Rectal smooth muscle tissue (tissue), 1 donor: ENCODE data around the gene CFAP43.

Source experiments
- H3K27ac ChIP-seq: one replicate; pipeline ENCODE4 v1.7.0; 2013; ENCODE audit warnings: low read depth, low read length, inconsistent platforms
- H3K27me3 ChIP-seq: one replicate; pipeline ENCODE4 v1.7.0; 2013; ENCODE audit warnings: low read length; ENCODE audit not compliant: control insufficient read depth, insufficient read depth
- H3K36me3 ChIP-seq: one replicate; pipeline ENCODE4 v1.7.0; 2013; ENCODE audit warnings: low read length; ENCODE audit not compliant: control insufficient read depth, insufficient read depth
- H3K4me1 ChIP-seq: one replicate; pipeline ENCODE4 v1.7.0; 2013; ENCODE audit warnings: low read length; ENCODE audit not compliant: control insufficient read depth, insufficient read depth
- H3K4me3 ChIP-seq: one replicate; pipeline ENCODE4 v1.7.0; 2013; ENCODE audit warnings: low read length
- H3K9ac ChIP-seq: one replicate; pipeline ENCODE4 v1.7.0; 2013; ENCODE audit warnings: low read length

Gene CFAP43

GRCh38 chr10:104099269-104099668 lies 132.9 kb downstream of the CFAP43 start:
- H3K27me3 ChIP-seq, result no peaks in the 10 kb centered on the region
- no peak overlapping the region for H3K27ac ChIP-seq
- H3K36me3 ChIP-seq, result no peaks in the 10 kb centered on the region
- H3K4me1 ChIP-seq, result no peaks in the 10 kb centered on the region
- H3K9ac ChIP-seq, result no peak overlapping the region
- no peak overlapping the region for H3K4me3 ChIP-seq

DNA sequence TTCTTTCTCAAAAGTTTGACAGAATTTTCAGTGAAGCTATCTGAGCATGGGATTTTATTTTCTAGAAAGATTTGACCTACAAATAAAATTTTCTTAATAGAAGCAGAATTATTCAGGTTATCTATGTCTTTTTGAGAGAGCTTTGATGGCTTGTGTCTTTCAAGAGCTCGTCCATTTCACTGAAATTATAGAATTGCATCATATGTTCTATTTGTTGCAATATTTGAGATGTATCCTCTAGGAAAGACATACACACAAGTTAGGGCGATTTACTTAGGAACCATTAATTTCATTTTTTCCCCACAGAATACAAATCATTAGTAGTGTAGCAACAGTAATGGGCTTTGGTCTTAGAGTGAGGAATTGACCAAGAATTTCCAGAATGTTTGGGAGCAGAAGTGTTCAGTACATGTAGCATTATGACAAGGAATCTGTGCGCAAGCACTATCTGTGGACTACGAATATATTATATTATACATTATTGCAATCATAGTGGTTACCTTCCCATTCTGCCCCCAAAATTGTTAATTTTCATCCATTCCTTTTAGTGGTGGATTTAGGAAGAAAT lies 133.7 kb downstream of the CFAP43 start:
- no peak overlapping the region for H3K9ac ChIP-seq
- no peaks in the 10 kb centered on the region for H3K36me3 ChIP-seq

GRCh38 chr10:104096692-104097091 lies 135.5 kb downstream of the CFAP43 start:
- no peaks in the 10 kb centered on the region for H3K27me3 ChIP-seq
- H3K4me3 ChIP-seq, result no peak overlapping the region
- H3K36me3 ChIP-seq, result no peaks in the 10 kb centered on the region
- no peak overlapping the region for H3K27ac ChIP-seq
- no peak overlapping the region for H3K9ac ChIP-seq
- no peaks in the 10 kb centered on the region for H3K4me1 ChIP-seq

More for the DNA sequence above, 133.7 kb downstream of the CFAP43 start:
- H3K27ac ChIP-seq, result no peak overlapping the region
- no peaks in the 10 kb centered on the region for H3K27me3 ChIP-seq
- no peaks in the 10 kb centered on the region for H3K4me1 ChIP-seq
- H3K4me3 ChIP-seq, result no peak overlapping the region

DNA sequence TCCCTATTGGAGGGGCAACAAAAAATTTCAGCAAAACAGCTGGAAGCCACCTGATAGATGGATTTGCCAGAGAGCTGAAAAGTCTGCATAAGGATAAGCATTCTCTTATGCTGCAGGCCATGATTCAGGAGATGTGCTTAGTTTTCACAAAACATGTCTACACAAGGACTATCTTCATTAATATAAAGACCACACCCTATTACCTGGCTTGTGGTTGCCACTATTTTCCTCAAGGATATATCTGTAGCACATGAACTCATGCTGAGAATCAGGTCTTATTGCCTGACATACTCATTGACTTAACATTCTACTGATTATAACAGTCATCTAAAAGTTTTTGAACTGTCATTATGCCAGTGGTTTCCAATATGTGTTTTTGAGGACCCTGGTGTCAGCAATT lies 139.4 kb downstream of the CFAP43 start:
- no peaks in the 10 kb centered on the region for H3K27me3 ChIP-seq
- no peaks in the 10 kb centered on the region for H3K4me1 ChIP-seq
- H3K4me3 ChIP-seq, result no peak overlapping the region
- H3K9ac ChIP-seq, result no peak overlapping the region
- no peaks in the 10 kb centered on the region for H3K36me3 ChIP-seq
- H3K27ac ChIP-seq, result no peak overlapping the region

DNA sequence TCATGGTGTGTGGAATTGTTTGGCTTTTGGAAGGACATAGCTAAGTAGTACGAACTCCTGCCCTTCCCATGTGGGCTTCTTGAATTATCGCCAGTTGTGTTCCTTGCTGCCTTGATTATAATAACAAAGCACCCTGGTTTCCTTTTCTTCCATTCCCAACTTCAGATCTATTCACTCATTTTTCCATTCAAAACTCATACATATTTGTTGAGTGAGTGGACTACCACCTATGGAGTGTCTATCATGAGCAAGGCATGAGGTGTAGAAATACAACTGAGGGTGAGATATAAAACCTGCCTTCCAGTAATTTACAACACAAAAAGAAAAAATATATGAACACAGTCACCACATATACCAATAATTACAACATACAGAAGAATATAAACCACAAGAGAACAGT lies 141.6 kb downstream of the CFAP43 start:
- H3K27me3 ChIP-seq, result no peaks in the 10 kb centered on the region
- no peaks in the 10 kb centered on the region for H3K36me3 ChIP-seq
- no peak overlapping the region for H3K4me3 ChIP-seq
- H3K27ac ChIP-seq, result no peak overlapping the region
- H3K9ac ChIP-seq, result no peak overlapping the region
- H3K4me1 ChIP-seq, result no peaks in the 10 kb centered on the region

- Histone ChIP-seq H3K4me3 (no peak overlapping the region), H3K27ac (no peak overlapping the region), H3K27me3 (no peaks in the 10 kb centered on the region), H3K36me3 (no peaks in the 10 kb centered on the region), H3K4me1 (no peaks in the 10 kb centered on the region), H3K9ac (no peak overlapping the region)
Observed at GRCh38 chr10:104089621-104090020, 142.5 kb downstream of the CFAP43 start.

DNA sequence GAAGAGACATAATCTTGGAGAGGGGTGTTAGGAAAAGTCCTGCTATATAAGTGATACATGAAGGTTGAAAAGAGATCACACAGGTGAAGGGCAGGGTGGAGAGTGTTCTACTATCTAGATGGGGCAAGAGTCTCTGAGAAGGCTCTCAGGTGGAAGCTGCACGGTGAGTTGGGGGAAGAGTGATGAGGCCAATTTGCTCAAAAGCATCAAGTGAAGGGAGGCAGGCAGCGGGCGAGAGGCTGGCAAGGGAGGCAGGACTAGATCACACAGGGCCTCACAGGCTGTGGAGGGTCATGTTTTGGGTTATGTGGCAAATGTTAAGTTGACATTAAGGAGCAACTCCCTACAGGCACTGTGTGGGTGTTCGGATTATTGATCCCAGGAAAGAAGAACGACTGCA lies 143.9 kb downstream of the CFAP43 start:
- no peak overlapping the region for H3K27ac ChIP-seq
- H3K4me3 ChIP-seq, result no peak overlapping the region
- H3K36me3 ChIP-seq, result no peaks in the 10 kb centered on the region
- H3K9ac ChIP-seq, result no peak overlapping the region
- no peaks in the 10 kb centered on the region for H3K4me1 ChIP-seq
- no peaks in the 10 kb centered on the region for H3K27me3 ChIP-seq

GRCh38 chr10:104085801-104086400 lies 146.3 kb downstream of the CFAP43 start, which contains the start of gene COL17A1:
Gene COL17A1 (minus strand): TSS chr10:104085880. CDS start chr10:104080673, 5,207 bp downstream.
- Histone ChIP-seq H3K27ac (no peak within 1 kb of the TSS), H3K27me3 (no peaks in the 10 kb centered on the region), H3K36me3 (no peaks in the 10 kb centered on the region), H3K4me3 (no peak within 1 kb of the TSS), H3K9ac (no peak within 1 kb of the TSS), H3K4me1 (no peaks in the 10 kb centered on the region)

GRCh38 chr10:104084482-104085142 lies 147.6 kb downstream of the CFAP43 start:
- Histone ChIP-seq H3K4me3 (no peak overlapping the region), H3K9ac (no peak overlapping the region), H3K4me1 (no peaks in the 10 kb centered on the region), H3K36me3 (no peaks in the 10 kb centered on the region), H3K27ac (no peak overlapping the region), H3K27me3 (no peaks in the 10 kb centered on the region)

- Histone ChIP-seq H3K4me1 (no peaks in the 10 kb centered on the region), H3K4me3 (no peak overlapping the region), H3K27ac (no peak overlapping the region), H3K27me3 (no peaks in the 10 kb centered on the region), H3K36me3 (no peaks in the 10 kb centered on the region), H3K9ac (no peak overlapping the region)
Observed at GRCh38 chr10:104081998-104082397, 150.2 kb downstream of the CFAP43 start.

DNA sequence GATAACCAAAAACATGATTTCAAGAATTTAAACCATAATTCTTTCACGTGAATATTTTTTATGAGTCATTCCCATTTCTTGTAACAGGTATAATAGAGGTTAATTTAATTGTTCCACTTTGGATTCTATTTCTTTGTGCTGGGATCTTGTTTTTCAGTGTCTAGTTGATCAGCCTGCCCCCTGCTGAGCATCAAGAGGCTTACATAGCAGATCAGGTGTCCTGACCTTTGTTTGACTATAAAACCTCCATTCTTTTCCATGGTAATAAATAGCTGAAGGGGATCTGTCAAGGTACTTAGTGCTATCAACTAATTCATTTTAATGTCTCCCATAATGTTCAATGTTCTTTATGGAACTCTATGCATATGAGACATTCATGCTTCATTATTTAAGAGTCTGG lies 151.4 kb downstream of the CFAP43 start:
- no peak overlapping the region for H3K27ac ChIP-seq
- no peak overlapping the region for H3K9ac ChIP-seq
- no peaks in the 10 kb centered on the region for H3K27me3 ChIP-seq
- H3K36me3 ChIP-seq, result no peaks in the 10 kb centered on the region
- H3K4me3 ChIP-seq, result no peak overlapping the region
- no peaks in the 10 kb centered on the region for H3K4me1 ChIP-seq
